OCI-LY7 (cell line): Measurements from ENCODE around the gene DCTN3. TPM values are rescaled to one million over a fixed set of nuclear protein-coding genes. Genes with fewer than 3 reads are reported as not detected.
A peak's percentile ranks its signal among the peaks of the same experiment; 100 is the strongest.

Experiments used
- Bru-seq: library from RNA; stranded (reverse); fragments of 400-500 nt; gene quantifications from one replicate; lab custom pipeline; 2021; lab: Mats Ljungman, UMichigan
- BruChase-seq, 2 experiments: library from RNA; stranded (reverse); fragments of 400-500 nt; gene quantifications; one replicate each; lab custom pipeline; 2021; lab: Mats Ljungman, UMichigan
- BruUV-seq: library from RNA; stranded (reverse); fragments of 400-500 nt; replicated peaks from 2 replicates; lab custom pipeline; 2021; lab: Mats Ljungman, UMichigan
- CTCF ChIA-PET: fragments of 300-600 bp; sonication (Branson Sonifier 250); formaldehyde crosslinking; loops from one replicate; lab custom pipeline; 2022; ENCODE audit warnings: antibody characterized with exemption; ENCODE audit not compliant: unreplicated experiment; lab: Charles Lee
- POLR2A ChIA-PET: fragments of 300-600 bp; sonication (Branson Sonifier 250); formaldehyde crosslinking; loops from one replicate; lab custom pipeline; 2022; ENCODE audit warnings: antibody characterized with exemption; lab: Charles Lee
- DNase-seq: peaks from one replicate; pipeline ENCODE4 v3.0.0-alpha.2; 2015; ENCODE audit warnings: low spot score
- H2AFZ ChIP-seq: fragments of 200-600 bp; sonication (generic), shearing (Covaris generic); 2 replicates; pipeline ENCODE4 v1.6.1; 2014; ENCODE audit warnings: mild to moderate bottlenecking, antibody characterized with exemption, low read length, moderate library complexity
- H3K27ac ChIP-seq: fragments of 200-600 bp; sonication (generic); 2 replicates; pipeline ENCODE4 v1.5.1; 2014; ENCODE audit warnings: mixed run types, low read depth, mild to moderate bottlenecking, moderate library complexity, low read length, inconsistent platforms; ENCODE audit not compliant: poor library complexity, severe bottlenecking
- H3K36me3 ChIP-seq: fragments of 200-600 bp; sonication (generic); 2 replicates; pipeline ENCODE4 v1.6.1; 2014; ENCODE audit warnings: mild to moderate bottlenecking, antibody characterized with exemption, low read length, moderate library complexity, mixed read lengths; ENCODE audit not compliant: insufficient read depth
- H3K4me1 ChIP-seq: fragments of 200-600 bp; sonication (generic); 2 replicates; pipeline ENCODE4 v1.5.1; 2014; ENCODE audit warnings: mild to moderate bottlenecking, low read length; ENCODE audit not compliant: insufficient read depth, poor library complexity, severe bottlenecking
- H3K4me2 ChIP-seq: fragments of 200-600 bp; sonication (generic); 2 replicates; pipeline ENCODE4 v1.6.1; 2014; ENCODE audit warnings: mild to moderate bottlenecking, low read length
- H3K4me3 ChIP-seq: fragments of 200-600 bp; sonication (generic); 2 replicates; pipeline ENCODE4 v1.5.1; 2014; ENCODE audit warnings: mild to moderate bottlenecking, low read depth, low read length; ENCODE audit not compliant: poor library complexity, severe bottlenecking
- H3K79me2 ChIP-seq: fragments of 200-600 bp; sonication (generic); 2 replicates; pipeline ENCODE4 v1.6.1; 2016; ENCODE audit warnings: low read depth, mild to moderate bottlenecking, low read length, moderate library complexity, mixed read lengths; ENCODE audit not compliant: insufficient read depth
- H3K9me2 ChIP-seq: fragments of 200-600 bp; sonication (generic); 2 replicates; pipeline ENCODE4 v1.6.1; 2016; ENCODE audit warnings: mild to moderate bottlenecking, low read length, mixed read lengths; ENCODE audit not compliant: insufficient read depth
- H3K9me3 ChIP-seq: fragments of 200-600 bp; sonication (generic); 2 replicates; pipeline ENCODE4 v1.6.1; 2014; ENCODE audit warnings: mild to moderate bottlenecking, mixed run types, low read length, mixed read lengths
- H4K20me1 ChIP-seq: fragments of 200-600 bp; sonication (generic); 2 replicates; pipeline ENCODE4 v1.6.1; 2014; ENCODE audit warnings: mild to moderate bottlenecking, antibody characterized with exemption, low read length, moderate library complexity, mixed read lengths; ENCODE audit not compliant: insufficient read depth
- EZH2phosphoT487 ChIP-seq: fragments of 200-600 bp; sonication (generic); IDR thresholded peaks from 2 replicates; pipeline ENCODE4 v1.6.1; 2018; ENCODE audit warnings: low read depth, borderline replicate concordance, mild to moderate bottlenecking, mixed run types, antibody characterized with exemption, low read length, moderate library complexity, mixed read lengths
- intact Hi-C: fragments of 100-400 bp; cut with micrococcal nuclease; formaldehyde crosslinking; loops from one replicate; pipeline ENCODE4 v1.10.0; 2022; ENCODE audit not compliant: unreplicated experiment
- long read RNA-seq: library from polyadenylated mRNA; stranded (forward); transcript quantifications from one replicate; pipeline ENCODE4 v2.0.0, GENCODE V29; 2022
- total RNA-seq, 2 experiments: library from RNA; depleted of rRNA in 1 of 2; stranded (reverse); fragments of >200 nt in 1 of 2; shearing (Covaris generic) in 1 of 2; gene quantifications; 2 replicates each; pipeline ENCODE4 v1.2.3, GENCODE V29; 2014 to 2022
- TF ChIP-seq, protein P1 (sequence below): fragments of 200-600 bp; sonication (generic); conservative IDR thresholded peaks from 2 replicates; pipeline ENCODE4 v1.5.1; 2014; ENCODE audit warnings: mild to moderate bottlenecking, antibody characterized with exemption, low read length, moderate library complexity, mixed read lengths

DCTN3 gene
- total RNA-seq (2014; rRNA removed; shearing (Covaris generic)), result 79.7 and 80.3 TPM in 2 replicates
- 84.2 and 96.3 TPM in 2 replicates for total RNA-seq (2022)
- Bru-seq, nascent RNA, result percentile 66 among the genes with signal in this experiment
- percentile 69 among the genes with signal in this experiment for BruChase-seq, experiment 1, labeled RNA remaining after a 6-hour chase
- BruChase-seq, experiment 2, labeled RNA remaining after a 2-hour chase, result percentile 64 among the genes with signal in this experiment
- long read RNA-seq, transcript DCTN3-201 (7 exons, 808 nt), result major isoform, 55 of 74 reads
- long read RNA-seq, partial matches to known transcripts, result 0 of 74 reads
- long read RNA-seq, other reads (novel, unspliced or antisense), result 11 of 74 reads

DNA sequence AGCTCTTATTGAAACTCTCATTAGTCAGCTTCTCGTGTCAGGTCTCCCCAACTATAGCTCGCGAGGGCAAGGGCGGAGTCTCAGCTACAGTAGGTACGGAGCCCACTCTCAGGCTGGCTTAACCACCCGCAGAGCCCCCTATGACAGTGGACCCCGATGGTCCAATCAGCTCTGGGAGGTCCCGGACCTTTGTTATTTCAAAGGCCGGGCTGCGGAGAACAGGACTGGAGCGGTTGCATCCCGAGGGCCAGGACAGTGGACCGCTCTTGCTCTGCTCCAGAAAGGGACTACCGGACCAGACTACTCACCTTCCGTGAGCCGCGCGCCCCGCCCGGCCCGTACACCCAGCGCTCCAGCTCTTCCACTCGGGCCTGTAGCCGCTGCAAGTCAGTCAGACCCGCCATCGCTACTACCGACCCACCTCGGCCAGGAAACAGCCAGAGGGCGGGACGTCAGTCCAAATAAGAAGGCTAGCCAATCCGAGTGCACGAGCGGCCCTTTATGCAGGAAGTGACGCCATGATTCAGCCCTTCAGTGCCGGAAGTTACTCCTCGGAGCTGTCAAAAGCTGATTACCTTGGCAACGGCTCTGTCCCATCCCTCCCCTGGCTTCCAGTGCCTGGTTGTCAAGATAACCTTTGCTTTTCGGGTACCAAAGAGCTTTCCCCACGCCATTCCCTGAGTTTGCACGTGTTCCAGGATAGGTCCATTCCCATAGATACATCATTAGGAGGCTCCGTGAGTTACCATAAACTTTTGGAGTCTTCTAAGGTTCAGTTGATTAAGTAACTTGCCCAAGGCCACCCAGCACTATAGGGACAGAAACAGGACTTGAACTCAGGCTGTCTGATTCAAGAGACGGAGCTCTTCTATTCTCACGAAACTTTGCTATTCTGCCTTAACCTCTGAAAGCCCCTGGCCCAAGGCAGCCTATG, at the start of gene DCTN3:
Gene DCTN3, minus strand, starts transcription at position 435 of the 934 bp plus-strand sequence. Its CDS starts 31 bp downstream, at position 404.
- Histone ChIP-seq H3K9me3 (no peaks in the 10 kb centered on the region), H3K36me3 (peaks cover 14% of the 10 kb centered on the region; the same call in 1 of the 2 replicates), H4K20me1 (no peaks in the 10 kb centered on the region), H3K4me2 (peak within 1 kb of the TSS; percentile 90), H3K9me2 (no peaks in the 10 kb centered on the region), H3K79me2 (no peaks in the 10 kb centered on the region), H3K27ac (no peak within 1 kb of the TSS), H3K4me1 (peaks cover 15% of the 10 kb centered on the region), H3K4me3 (peak within 1 kb of the TSS; percentile 78), H2AFZ (peak within 1 kb of the TSS; percentile 96)
- ChIA-PET POLR2A (interaction anchor here (0.9 to 2.5 kb wide), 8 partner anchors 8 to 450 kb away, joined by 3 to 43 read pairs (median 4); partner anchors contain the start of genes ARID3C, RPP25L and SIGMAR1), CTCF (interaction anchor here (0.6 to 1.5 kb wide), 5 partner anchors 9 to 29 kb away, joined by 3 to 9 read pairs (median 3); partner anchors contain the start of genes RPP25L and SIGMAR1)
- intact Hi-C loops, result no loop called here
- DNase-seq, result peak; percentile 96
- TF ChIP-seq EZH2phosphoT487, result no peak
- TF ChIP-seq, protein P1, sequence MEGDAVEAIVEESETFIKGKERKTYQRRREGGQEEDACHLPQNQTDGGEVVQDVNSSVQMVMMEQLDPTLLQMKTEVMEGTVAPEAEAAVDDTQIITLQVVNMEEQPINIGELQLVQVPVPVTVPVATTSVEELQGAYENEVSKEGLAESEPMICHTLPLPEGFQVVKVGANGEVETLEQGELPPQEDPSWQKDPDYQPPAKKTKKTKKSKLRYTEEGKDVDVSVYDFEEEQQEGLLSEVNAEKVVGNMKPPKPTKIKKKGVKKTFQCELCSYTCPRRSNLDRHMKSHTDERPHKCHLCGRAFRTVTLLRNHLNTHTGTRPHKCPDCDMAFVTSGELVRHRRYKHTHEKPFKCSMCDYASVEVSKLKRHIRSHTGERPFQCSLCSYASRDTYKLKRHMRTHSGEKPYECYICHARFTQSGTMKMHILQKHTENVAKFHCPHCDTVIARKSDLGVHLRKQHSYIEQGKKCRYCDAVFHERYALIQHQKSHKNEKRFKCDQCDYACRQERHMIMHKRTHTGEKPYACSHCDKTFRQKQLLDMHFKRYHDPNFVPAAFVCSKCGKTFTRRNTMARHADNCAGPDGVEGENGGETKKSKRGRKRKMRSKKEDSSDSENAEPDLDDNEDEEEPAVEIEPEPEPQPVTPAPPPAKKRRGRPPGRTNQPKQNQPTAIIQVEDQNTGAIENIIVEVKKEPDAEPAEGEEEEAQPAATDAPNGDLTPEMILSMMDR, result no peak
- BruUV-seq, result TSS peak; percentile 65

DNA sequence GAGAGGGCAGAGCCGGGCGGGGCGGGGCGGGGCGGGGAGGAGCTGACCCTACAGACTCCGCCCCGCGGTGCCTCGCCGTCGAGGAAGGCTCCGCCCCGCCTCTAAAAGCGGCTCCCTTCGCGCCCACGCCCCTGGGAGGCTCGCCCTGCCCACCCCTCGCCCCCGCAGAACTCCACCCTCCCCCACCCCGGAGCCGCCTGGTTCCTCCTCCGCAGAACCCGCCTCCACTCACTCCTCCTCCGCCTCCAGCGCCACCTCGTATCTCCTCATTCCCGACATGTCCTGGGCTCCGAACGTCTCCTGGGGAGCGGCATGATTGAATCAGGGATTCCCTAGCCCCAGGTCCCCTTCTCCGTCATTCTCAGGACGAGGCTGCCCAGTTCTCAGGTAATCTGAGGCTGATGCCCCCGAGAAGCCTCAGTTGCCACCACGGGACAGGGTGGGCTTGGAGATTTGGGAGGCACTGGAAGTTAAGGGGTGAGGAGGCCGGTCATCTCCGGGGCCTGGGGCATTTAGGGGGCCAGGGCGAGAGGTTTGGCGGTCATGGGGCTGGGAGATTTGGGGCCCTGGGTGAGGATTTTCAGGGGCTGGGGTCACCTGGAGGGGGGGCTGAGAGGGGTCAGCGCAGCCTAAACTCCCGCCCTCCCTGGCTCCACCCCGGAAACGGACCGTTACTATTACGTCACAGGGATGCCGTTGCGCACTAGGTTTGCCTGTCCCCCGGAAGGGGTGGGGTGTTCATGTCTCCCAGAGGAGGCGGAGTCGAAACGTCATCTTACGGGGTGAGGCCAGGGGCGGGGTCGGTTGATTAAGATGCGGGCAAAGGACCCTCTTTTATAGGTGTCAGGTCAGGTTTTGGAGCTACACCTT, 45.3 kb upstream of the DCTN3 start:
- peak overlapping the region; percentile 82 for H3K27ac ChIP-seq
- no peak for TF ChIP-seq EZH2phosphoT487
- TF ChIP-seq, protein P1, result no peak
- BruUV-seq, result TSS peak; percentile 62
- H3K4me2 ChIP-seq, result peak overlapping the region; percentile 100
- H2AFZ ChIP-seq, result peak overlapping the region; percentile 78
- H3K9me3 ChIP-seq, result no peaks in the 10 kb centered on the region
- intact Hi-C loops, result loop anchor here (1.0 kb wide), 1 partner anchor 19 kb away; the partner anchor contains the start of gene GALT
- ChIA-PET POLR2A (interaction anchor here (0.6 to 2.1 kb wide), 5 partner anchors 19 to 433 kb away, joined by 3 to 9 read pairs (median 5); partner anchors contain the start of genes GALT and SIGMAR1), CTCF (interaction anchor here (0.5 to 1.2 kb wide), 6 partner anchors 19 to 1091 kb away, joined by 3 to 8 read pairs (median 4); partner anchors contain the start of gene GALT)
- H3K36me3 ChIP-seq, result peaks cover 5% of the 10 kb centered on the region; the same call in 1 of the 2 replicates
- H3K79me2 ChIP-seq, result no peaks in the 10 kb centered on the region
- H4K20me1 ChIP-seq, result no peaks in the 10 kb centered on the region
- H3K4me1 ChIP-seq, result peaks cover 13% of the 10 kb centered on the region
- H3K9me2 ChIP-seq, result no peaks in the 10 kb centered on the region
- peak; percentile 95 for DNase-seq
- H3K4me3 ChIP-seq, result peak overlapping the region; percentile 96
